HG02798 (cell line): ENCODE measurements around the gene NECAB2.

Source experiments
- ATAC-seq: cut with Tn5 transposase; IDR thresholded peaks from one replicate; pipeline ENCODE4 v1.9.1; 2021; ENCODE audit warnings: mild to moderate bottlenecking; ENCODE audit not compliant: unreplicated experiment, poor library complexity

NECAB2 gene

GRCh38 chr16:84009282-84009681, 41.2 kb downstream of the NECAB2 start:
- ATAC-seq: no peak

DNA sequence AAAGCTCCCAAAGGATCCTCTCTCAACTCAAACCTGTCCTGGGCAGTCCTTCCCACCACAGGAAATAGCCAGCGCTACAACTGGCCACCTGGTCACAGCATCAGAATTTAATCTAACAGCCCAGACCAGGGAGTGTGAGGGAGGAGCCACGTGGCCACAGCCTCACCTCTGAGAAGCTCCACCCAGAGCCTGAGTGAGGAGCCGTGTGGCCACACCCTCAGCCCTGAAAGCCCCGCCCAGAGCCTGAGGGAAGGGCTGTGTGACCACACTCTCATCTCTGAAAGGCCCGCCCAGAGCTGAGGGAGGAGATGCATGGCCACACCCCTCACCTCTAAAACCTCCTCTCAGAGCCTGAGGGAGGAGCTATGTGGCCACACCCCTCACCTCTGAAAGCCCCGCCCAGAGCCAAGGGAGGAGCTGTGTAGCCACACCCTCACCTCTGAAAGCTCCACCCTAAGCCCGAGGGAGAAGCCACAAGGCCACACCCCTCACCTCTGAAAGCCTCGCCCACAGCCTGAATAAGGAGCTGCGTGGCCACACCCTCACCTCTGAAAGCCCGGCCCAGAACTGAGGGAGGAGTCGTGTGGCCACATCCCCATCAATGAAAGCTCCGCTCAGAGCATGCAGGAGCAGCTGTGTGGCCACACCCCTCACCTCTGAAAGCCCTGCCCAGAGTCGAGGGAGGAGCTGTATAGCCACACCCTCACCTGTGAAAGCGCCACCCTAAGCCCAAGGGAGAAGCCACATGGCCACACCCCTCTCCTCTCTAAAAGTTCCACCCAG, 45.9 kb downstream of the NECAB2 start:
- ATAC-seq: peak; percentile 70

GRCh38 chr16:84014570-84015327, 46.7 kb downstream of the NECAB2 start:
- ATAC-seq: no peak

- ATAC-seq: no peak
Observed at GRCh38 chr16:84015399-84015798, 47.4 kb downstream of the NECAB2 start.

- no peak for ATAC-seq
Observed at GRCh38 chr16:84016477-84016876, 48.4 kb downstream of the NECAB2 start.

- no peak for ATAC-seq
Observed at GRCh38 chr16:84018710-84019109, 50.7 kb downstream of the NECAB2 start.

DNA sequence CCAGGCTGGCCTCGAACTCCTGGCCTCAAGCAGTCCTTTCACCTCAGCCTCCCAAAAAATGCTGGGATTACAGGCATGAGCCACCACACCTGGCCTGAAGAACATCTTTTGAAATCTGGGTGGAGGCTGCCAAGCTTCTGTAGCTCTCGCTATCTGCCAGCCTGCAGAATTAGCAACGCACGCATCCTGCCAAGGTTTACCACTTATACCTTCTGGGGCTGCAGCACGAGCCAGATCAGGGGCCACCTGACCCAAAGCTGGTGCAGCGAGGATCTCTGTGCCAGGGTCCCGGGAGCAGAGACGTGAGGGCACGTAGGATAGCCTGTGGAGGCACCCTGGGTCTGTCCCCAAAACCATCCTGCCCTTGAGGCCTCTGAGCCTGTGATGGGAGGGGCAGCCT, 52.3 kb downstream of the NECAB2 start:
- no peak for ATAC-seq

DNA sequence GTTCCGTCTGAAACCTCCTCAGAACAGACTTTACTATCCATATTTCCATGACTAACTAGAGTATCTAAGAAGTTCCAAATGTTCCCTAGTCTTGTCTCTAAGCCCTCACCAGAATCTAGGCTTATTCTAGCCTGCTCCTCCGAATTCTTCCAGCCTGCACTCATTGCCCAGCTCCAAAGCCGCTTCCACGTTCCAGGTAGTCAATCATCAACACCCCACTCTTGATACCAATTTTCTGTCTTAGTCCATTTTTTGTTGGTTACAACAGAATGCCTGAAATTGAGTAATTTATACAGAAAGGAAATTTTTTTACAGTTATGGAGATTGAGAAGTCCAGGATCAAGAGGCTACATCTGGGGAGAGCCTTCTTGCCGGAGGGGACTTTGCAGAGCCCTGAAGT, 53.4 kb downstream of the NECAB2 start:
- ATAC-seq: no peak

DNA sequence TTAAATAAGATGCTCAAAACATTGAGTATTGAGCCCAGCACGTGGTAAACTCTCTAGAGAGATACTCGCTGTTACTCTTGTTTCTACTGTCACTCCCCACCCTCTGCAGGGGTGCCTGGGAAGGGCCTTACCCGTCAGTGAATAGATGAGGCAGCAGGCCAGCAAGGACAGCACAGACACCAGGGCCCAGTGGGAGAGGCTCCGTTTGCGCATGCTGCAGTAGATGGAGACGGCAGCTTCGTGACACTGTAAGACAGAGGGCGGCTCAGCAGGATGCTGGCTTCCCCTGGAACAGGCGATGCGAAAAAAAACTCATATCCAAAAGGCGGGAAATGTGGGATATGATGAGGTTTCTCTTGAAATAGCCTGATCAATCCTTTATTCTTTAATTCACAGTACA, 54.6 kb downstream of the NECAB2 start:
- no peak for ATAC-seq

DNA sequence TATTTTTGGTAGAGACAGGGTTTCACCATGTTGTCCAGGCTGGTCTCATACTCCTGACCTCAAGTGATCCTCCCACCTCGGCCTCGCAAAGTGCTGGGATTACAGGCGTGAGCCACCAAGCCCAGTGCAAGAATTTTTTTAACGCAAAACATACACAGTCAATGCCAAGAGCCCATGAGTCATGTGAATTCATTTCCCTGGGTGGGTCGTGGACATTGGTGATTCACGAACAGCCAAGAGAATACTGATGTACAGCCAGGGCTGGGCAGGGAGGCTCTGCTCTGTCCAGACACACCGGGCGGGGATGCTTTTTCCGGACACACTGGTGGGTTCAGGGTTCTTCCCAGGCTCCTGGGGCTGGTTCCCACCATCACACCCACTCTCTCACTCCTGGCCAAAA, 56.8 kb downstream of the NECAB2 start:
- ATAC-seq: no peak

DNA sequence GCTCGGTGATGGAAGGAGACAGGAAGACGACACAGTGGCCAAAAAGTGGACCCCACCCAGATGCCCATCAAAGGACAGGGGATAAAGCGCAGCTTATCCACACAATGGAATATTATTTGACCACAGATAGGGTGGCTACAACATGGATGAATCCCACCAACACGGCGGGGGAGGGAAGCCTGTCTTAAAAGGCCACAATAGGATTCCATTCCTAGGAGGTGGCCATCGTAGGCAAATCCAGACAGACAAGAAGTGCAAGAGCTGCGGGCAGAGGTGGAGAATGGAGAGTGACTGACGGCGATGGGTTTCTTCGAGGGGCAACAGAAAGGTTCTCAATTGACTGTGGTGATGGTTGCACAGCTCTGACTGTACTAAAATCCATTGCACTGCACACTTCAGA, 58.6 kb downstream of the NECAB2 start:
- ATAC-seq: no peak

DNA sequence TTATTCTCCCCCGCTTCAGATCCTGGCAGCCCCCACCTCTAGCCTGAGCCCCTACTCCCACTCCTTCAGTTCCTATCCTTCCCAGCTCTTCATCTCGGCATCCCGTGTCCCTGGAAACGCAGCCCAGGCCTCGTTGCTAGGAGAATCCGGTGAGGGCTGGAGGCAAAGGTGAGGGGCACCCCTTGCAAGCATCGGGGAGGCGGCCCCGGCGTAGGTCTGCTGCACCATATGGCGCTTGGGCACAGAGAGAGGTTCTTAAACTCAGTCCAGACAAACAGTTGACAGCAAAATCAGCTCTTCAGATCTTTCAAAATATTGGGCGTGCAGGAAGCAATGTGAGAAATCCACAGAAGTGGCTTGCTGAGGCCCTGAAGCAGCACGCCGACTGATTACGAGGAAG, 59.6 kb downstream of the NECAB2 start:
- ATAC-seq: no peak

- ATAC-seq: no peak
Observed at GRCh38 chr16:84029297-84030047, 61.4 kb downstream of the NECAB2 start.

GRCh38 chr16:84031556-84031955, 63.5 kb downstream of the NECAB2 start:
- ATAC-seq: no peak

- ATAC-seq: no peak
Observed at GRCh38 chr16:84032458-84033178, 64.6 kb downstream of the NECAB2 start.

GRCh38 chr16:84033251-84034195, 65.5 kb downstream of the NECAB2 start:
- no peak for ATAC-seq

DNA sequence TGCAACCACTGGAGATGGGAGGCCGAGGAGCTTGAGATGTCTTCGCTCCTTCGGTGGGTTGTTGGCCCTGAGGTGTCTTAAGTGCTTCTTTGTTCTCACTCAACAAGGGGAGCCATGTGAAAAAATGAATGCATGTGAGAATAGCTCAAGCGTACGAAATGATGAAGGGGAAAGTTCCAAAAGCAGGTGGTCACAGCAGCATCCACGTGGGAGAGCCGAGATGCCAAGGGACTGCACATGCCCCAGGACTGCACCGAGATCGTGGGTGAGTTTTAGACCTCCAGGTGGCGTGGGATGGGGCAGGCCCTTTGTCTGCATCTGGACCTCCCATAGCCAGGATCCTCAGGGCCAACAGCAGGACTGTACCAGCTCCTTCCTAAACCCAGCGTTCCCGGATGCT, 66.5 kb downstream of the NECAB2 start:
- ATAC-seq: no peak

GRCh38 chr16:84036131-84036530, 68.1 kb downstream of the NECAB2 start:
- no peak for ATAC-seq

- ATAC-seq: no peak
Observed at GRCh38 chr16:84036982-84037425, 69.0 kb downstream of the NECAB2 start.
